ENCODE results near the gene ERCC6.

- TF ChIP-seq POLR2A (IDR thresholded peaks at IDR 0.05): no peak
- no peak for TF ChIP-seq CTCF (IDR thresholded peaks at IDR 0.05)
Observed at GRCh38 chr10:49558190-49558589, 19.3 kb upstream of the ERCC6 start.

All from sigmoid colon (tissue), 3 donors.